OCI-LY1 (cell line): ENCODE data around the gene ST8SIA3.

ENCODE experiments used
- EZH2 ChIP-seq: fragments of 200-600 bp; sonication (generic), shearing (Covaris generic); IDR thresholded peaks from 2 replicates; pipeline ENCODE4 v1.8.0; 2017; ENCODE audit warnings: borderline replicate concordance, mixed run types, mild to moderate bottlenecking, antibody characterized with exemption, low read length, moderate library complexity, mixed read lengths
- TF ChIP-seq, protein P1 (sequence below): fragments of 200-600 bp; sonication (generic), shearing (Covaris generic); IDR thresholded peaks from 2 replicates; pipeline ENCODE4 v1.5.1; 2017; ENCODE audit warnings: mild to moderate bottlenecking, antibody characterized with exemption, low read length, moderate library complexity, mixed read lengths

DNA sequence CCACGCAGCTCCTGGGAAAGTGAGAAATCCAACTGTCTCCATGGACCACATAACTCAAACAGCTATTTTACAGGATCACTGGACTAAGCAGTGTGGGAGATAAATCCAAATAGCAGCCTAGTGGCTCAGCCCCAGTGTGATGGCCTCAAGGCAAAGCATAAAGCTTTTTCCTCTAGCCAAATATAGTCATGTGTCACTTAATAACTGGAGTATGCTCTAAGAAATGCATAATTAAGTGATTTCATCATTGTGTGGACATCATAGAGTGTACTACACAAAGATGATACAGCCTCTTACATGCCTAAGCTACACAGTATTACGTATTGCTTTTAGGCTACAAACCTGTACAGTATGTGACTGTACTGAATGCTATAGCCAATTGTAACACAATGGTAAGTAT, 31.8 kb upstream of the ST8SIA3 start:
- TF ChIP-seq, protein P1, sequence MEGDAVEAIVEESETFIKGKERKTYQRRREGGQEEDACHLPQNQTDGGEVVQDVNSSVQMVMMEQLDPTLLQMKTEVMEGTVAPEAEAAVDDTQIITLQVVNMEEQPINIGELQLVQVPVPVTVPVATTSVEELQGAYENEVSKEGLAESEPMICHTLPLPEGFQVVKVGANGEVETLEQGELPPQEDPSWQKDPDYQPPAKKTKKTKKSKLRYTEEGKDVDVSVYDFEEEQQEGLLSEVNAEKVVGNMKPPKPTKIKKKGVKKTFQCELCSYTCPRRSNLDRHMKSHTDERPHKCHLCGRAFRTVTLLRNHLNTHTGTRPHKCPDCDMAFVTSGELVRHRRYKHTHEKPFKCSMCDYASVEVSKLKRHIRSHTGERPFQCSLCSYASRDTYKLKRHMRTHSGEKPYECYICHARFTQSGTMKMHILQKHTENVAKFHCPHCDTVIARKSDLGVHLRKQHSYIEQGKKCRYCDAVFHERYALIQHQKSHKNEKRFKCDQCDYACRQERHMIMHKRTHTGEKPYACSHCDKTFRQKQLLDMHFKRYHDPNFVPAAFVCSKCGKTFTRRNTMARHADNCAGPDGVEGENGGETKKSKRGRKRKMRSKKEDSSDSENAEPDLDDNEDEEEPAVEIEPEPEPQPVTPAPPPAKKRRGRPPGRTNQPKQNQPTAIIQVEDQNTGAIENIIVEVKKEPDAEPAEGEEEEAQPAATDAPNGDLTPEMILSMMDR: no peak
- no peak for TF ChIP-seq EZH2
